SIG-M5 treated with dmso at 0.1 percent for 504 hours (cell line): ENCODE data around the gene QSOX1.
A peak's percentile ranks its signal among the peaks of the same experiment; 100 is the strongest.

Source experiments
- DNase-seq: peaks from one replicate; lab custom pipeline; 2025; ENCODE audit not compliant: unreplicated experiment; lab: John Stamatoyannopoulos, UW

QSOX1 gene

DNA sequence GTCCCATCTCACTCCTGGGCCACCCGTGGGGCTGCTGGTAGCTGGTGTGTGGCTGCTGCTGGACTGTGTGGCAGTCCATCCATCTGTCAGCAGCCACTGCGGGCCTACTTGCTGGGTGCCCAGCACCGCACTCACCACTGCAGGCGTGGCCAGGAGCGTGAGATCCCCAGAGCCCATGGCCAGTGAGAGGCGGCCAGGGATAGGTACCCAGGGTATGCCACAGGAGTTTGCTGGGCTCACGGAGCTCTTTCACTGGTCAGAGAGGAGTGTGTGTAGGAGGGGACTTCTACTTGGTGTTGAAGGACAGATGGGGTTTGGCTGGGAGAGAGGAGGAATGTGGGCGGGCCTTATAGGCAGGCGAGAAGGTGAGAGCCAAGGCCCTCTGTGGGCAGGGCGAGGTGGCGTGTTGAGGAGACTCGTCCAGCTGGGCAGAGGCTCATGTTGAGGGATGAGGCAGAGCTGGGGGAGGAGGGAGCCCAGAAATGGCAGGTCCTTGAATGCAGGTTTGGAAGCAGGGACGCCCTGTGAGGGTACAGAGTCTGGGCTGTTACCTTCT, 15.0 kb downstream of the QSOX1 start:
- DNase-seq: no peak

DNA sequence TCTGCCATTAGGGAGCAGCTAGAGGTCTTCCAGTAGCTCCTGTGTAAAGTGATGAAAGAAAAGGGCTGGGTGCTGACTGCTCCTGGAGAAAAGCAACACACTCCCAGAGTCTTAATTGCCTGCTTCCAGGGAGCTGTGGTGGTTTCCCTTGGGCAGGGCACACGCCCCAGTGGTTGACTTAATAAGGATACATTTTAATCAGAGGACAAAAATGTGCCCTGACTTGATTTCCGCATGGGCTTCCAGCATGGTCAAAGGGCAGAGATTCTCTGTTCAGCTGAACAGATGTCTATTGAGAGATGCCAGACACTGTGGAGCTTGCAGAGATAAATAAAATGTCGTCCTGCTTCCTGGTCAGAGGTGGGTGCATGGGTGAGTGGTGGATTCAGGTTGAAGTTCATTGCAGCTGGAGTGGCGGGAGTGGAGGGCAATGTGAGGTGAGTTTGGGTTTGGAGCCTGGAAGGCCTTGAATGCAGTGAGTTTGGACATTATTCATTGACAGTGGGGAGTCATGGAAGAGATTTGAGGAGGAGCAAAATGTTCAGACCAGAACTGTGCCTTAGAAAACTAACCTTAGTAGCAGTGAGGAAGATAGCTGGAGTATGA, 16.0 kb downstream of the QSOX1 start:
- peak; percentile 26 for DNase-seq

DNA sequence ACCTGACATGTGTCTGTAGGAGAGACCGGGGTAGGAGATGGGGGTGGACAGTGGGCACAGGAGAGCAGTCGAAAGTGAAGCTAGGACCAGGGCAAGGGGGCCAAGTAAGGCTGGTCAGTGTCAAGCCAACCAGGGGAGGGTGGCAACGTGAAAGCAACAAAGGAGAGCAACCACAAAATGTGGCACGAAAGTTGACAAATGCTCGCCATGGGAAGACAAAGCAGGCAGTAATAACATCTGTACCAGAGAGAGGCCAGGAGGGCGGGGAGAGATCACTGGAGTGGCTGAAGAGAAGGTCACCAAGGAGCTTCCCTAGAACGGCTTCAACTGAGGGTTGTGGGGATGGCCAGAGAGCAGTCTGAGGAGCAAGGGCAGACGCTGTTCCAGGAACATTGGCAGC, 17.0 kb downstream of the QSOX1 start:
- DNase-seq: no peak

DNA sequence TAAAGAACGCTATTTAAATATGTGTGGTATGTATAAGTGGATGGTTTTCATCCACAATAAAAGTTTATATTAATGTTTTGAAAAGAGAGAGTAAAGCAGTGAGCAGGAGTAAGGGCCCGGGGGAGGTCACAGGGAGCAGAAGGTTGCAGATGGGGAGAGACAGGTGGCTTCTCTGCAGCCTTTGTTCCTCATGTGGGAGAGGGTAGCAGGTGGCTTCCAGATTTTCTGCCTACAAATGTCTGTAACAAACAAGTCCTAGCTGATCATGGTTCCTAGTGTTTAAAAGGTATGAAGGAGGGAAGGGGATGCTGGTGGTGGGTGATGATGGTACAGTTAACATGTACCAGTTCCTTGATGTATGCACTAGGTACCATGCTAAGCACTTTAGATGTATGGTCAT, 18.8 kb downstream of the QSOX1 start:
- no peak for DNase-seq

DNA sequence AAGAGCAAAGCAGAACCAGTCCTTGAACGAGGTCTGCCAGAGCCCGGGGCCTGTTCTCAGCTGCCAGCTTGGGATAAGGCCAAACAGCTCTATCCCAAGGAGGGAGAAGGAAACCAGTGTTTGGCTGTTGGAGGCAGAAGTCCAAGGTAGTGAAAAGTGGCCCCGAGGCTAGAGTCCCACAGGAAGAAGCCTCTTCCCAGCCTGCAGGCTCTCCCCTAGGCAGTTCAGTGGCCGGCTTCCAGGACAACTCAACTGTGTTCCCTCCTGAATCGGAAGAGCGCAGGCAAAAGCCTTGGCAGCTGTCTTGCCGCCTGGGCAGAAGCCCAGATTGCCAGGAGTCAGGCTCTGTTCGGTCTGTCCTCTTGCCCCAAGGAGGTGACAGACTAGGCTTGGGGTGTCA, 19.3 kb downstream of the QSOX1 start:
- no peak for DNase-seq

DNA sequence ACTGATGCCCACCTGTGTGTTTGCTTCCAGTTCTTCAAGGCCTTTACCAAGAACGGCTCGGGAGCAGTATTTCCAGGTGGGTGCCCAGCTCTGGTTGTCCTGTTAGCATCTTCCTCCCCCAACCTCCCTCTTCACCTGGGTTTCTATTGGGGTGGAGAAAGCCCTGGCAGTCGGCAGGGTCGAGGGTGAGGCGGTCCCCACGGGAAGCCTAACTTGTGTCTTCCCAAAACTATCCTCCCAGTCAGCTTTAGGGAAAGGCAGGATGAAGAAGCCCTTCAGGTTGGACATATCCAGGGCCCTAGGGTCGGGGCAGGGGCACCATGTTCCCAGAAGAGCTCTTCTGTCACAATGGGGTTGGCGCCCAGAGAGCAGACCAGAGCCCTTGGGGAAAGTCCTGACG, 20.6 kb downstream of the QSOX1 start:
- no peak for DNase-seq

DNA sequence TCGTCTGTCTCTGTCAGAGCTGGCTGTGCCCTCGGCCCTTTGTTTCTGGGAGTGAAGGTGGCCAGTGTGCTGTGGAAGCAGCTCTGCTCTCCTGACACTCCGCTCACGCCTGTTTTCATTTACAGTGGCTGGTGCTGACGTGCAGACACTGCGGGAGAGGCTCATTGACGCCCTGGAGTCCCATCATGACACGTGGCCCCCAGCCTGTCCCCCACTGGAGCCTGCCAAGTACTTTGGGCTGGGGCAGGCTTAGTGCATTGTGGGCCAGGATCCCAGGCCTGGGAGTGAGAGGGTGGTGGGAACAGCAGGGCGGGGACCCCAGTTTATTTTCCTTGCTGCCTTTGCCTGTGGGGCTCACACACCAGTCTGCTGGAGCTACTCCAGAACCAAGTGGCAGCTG, 21.1 kb downstream of the QSOX1 start:
- DNase-seq: no peak

DNA sequence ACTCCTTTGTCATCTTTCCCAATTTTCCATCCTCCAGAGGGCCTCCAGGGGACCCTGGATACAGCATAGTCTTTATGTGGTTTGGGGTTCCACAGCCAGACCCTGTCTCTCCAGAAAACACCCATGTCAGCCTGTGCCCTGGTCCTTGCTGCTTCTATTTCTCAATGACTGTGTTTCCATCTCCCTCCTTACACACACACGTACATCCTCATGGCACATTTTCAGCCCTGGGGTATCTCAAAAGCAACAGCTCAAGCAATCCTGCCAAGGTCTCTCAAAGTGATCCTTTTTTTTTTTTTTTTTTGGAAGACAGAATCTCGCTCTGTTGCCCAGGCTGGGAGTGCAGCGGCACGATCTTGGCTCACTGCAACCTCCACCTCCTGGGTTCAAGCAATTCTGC, 22.3 kb downstream of the QSOX1 start:
- no peak for DNase-seq

DNA sequence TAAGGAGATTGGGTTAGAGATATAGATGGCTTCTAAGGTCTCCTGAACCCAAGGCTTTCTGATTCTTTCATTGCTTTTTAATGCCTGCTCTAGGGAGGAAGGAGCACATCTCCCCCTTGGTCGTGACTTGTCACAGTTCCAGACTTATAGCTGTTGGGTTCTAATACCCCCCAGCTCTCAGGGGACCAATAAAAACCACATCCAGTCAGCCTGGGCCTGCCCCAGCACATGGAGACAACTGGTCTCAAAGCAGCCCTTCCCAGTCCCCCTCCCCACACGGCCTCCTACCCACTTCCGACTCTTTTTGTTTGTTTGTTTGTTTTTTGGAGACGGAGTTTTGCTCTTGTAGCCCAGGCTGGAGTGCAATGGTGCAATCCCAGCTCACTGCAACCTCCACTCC, 23.3 kb downstream of the QSOX1 start:
- DNase-seq: no peak

DNA sequence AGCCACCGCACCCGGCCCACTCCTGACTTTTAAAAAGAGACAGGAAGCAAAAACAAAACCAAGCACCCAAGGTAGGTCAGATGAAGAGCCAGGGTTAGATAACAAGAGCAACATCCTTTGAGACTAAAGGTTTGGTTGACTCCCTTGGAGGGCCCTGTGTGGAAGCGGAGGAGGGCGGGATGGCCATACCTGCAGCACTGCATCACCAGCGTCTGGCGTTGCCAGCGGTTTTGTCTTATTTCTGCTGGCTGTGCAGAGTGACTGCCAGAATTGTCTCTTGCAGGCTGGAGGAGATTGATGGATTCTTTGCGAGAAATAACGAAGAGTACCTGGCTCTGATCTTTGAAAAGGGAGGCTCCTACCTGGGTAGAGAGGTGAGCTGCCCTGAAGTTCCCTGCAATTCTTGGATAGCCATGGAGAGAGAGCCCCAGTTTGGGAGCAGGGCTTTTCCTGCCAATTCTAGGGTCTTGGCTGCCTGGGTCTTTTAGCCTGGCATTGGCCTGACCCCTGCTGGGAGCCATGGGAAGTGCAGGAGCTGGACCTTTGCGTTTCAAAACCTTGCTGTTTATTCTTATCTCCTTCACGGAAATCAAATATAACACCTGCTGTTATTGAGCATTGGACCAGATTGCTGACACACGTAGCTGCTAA, 24.0 kb downstream of the QSOX1 start:
- DNase-seq: peak; percentile 43

DNA sequence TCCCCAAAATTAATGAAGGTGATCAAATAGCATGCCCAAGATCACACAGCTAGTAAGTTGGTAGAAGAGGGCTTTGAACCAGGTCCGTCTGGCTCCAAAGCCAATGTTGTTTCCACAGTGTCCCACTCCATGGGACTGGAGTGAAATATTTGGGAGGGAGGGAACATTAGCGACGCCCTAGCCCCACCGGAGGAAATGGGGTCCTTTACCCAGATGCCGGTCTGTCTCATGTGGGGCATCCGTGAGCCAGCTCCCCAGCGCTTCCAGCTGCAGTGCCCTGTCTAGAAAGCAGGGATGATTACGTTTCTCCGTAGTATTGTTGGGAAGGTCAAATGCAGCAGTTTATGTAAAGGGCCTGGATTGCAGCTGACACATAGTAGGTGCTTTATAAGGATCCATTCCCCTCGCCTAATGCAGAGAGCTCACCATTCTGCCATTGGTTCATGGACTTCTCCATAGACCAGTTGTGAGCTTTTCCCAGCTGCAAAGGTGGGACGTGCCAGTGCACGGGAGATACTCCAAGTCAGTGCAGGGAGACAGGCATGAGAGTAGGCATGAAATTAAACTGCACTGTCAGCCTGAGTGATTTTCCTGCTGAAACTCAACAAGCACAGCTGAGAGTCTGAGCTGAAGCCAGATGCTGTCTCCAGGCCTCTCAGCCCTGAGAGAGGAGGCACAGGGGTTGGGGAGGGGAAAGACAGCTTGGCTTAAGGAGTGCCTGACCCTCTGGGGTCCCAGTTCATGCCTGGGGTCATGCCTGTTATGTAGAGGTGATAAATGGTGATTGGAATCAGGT, 24.7 kb downstream of the QSOX1 start:
- no peak for DNase-seq

DNA sequence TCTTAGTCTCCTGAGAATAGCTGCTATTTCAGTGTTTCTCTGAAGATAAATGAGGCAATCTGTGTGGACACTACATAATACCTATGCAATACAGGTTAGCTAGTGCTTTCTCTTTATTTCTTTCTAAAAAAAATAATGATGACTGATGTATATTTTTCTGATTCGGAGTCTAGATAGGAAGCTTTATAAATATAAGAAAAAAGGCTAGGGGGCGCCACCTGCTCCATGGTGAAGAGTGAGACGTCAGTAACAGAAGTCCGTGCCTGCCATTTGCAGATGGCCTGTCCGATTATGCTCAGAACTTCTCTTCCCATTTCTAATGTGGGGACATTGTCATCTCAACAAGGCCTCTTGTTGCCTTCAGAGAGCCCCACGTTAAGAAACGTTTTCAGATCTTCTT, 26.4 kb downstream of the QSOX1 start:
- peak; percentile 45 for DNase-seq

DNA sequence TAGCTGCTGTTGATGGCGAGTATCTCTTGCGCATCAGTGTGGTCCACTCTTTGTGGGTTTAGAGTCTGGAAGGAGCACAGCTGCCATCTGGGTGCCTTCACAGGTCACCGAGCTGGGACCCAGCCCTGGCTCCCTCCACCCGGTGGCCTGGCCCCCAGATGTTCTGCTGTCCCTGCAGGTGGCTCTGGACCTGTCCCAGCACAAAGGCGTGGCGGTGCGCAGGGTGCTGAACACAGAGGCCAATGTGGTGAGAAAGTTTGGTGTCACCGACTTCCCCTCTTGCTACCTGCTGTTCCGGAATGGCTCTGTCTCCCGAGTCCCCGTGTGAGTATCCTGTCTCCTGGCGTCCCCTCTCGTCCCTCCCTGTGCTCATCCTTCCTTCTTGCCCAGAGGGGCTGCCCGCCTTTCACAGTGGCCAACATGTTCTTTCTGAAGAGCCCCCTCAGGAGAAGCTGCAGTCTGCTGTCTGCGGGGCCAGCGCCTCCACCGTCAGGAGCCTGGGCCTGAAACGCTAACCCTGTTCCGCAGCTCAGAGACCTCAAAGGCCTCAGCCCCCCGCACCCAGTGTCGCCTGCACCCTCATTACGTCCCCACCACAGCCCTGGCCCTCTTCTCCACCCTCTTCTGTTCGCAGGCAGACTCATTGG, 27.4 kb downstream of the QSOX1 start:
- no peak for DNase-seq

DNA sequence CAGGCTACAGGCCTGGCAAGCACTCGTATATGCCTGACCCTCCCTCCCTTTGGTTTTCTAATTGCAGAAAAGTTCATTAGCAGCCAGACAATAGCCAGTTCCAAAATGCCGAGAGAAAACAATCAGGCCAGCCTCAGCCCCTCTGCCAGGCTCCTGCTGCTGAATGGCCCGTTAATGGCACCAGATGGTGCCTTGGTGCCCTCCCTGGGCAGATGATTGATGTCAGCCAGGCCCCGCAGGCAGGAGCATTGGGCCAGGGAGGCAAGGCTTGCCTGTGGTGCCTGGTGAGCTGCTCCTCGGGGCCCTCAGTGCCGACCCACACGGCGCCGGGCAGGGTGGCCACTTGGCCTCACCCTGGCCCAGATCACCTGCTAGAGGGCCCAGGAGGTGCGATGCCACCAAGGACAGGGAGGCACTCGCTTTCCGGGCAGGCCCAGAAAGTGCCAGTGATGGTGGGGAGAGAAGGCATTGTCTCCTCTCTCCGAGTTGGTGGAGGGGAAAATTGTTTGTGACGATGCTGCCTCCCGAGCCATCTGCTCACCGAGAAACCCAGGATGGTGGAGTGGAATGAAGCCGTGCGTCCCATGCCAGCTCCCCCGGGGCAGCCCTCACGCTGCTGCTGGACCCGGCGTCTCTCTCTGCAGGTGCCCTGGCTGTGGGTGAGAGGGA, 28.1 kb downstream of the QSOX1 start:
- no peak for DNase-seq

DNA sequence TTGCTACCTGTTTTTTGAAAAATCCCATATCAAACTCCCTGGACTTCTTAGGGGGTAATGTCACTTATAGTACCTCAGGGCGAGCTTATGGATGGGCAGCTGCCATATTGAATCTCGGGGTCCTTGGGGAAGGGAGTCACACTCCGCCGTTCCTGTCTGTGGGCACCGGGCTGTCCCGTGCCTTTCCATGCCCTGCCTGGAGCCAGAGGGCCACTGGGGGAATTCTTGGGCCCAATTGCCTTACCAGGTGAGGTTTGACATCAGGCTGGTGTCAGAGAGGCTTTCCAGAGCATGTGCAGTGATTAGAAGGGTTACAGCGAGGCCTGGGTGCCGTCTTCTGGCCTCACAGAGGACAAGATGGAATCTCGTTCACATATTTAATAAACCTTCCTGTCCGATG, 28.8 kb downstream of the QSOX1 start:
- no peak for DNase-seq

DNA sequence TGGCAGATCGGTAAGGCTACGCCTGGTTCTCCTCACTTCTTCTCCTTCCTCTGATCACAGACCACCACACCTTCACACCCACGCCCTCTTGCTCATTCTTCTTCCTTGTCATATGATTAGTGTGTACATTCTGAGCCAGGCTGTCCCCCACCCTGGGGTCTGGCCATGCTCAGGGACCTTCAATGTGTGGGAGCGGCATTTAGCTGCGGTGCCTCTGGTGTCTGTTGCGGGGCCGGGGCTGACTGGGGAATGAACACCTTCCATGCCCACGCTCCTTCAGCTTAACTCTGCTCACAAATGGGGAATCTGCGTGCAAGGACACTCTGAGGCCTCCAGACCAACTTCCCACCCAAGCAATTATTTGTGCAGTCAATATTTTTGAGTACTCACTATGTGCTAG, 29.4 kb downstream of the QSOX1 start:
- no peak for DNase-seq

DNA sequence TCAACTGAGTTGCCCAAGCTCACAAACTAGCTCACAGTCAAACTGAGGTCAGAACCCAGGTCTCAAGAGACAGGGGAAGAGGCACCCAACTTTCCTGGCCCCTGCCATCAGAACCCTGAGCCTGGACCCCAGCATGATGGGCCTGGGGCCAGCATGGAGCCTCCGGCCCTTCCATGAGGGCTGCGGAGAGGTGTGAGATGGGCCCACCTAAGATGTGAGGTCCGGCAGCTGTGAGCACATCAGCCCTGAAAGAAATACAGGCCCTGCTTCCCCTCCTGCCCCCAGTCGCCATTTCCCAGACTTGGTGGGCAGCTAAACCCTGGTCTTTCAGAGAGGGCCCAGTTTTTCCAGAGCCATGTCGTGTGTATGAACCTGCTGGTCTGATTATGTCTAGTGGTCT, 30.6 kb downstream of the QSOX1 start:
- DNase-seq: no peak

DNA sequence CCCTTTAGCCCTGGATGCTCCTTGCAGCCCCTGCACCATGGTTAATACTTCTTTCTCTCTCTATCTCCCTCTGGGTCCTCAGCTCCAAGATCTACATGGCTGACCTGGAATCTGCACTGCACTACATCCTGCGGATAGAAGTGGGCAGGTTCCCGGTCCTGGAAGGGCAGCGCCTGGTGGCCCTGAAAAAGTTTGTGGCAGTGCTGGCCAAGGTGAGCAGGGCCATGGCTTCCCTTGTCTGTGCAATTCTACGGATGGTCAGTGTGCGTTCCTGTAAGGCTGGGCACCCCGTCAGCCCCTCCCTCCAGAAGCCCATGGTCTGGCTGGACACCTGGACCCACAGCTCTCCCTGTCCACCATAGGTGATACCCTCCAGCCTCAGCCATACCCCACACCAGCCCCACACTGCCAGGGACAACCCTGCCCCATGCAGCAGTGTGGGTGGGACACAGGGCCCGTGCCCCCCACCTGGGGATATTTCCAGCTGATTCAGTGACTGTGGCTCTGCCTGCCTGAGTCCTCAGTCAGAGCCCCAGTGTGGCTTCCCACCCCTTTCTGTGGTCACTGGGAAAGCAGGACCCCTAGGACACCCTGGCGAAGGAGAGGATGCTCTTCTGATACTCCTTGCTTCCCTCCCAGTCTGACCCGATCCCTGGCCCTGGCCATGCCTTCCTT, 31.4 kb downstream of the QSOX1 start:
- DNase-seq: no peak

DNA sequence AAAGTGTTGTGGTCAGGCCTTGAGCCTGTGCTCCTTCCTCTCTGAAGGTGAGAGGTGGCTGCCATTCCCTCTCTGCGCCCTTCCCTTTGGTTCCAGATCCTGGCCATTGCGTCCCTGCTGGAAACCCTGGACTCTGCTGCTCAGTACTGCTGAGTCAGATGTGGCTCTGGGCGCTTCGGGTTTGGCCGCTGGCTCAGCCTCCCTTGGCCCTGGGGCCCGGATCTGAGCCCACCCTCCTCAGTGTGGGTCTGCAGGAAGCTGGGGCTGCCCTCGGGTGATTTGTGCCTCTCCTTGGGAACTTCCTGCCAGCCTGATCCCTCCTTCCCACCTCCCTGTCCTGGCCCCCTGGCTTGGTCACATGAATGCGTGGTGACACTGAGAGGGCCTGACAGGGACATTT, 32.2 kb downstream of the QSOX1 start:
- no peak for DNase-seq

DNA sequence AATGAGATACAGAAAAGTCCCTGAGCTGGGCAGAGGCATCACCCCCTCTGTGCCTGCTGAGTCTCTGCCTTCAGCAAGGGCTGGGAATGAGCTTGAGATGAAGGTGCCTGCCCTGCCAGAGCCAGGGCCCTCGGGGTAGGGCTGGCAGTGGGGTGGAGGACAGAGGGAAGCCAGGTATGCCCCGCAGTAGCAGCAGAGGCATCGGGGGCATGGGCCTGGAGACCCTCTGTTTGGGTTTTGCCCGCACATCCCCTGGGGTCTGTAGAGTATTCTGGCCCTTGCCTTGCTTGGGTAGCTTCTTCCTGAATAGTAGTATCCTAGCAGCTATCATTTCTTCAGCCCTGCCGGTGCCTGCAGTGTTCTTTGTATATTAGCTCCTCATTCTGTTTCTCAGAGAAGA, 33.0 kb downstream of the QSOX1 start:
- no peak for DNase-seq

DNA sequence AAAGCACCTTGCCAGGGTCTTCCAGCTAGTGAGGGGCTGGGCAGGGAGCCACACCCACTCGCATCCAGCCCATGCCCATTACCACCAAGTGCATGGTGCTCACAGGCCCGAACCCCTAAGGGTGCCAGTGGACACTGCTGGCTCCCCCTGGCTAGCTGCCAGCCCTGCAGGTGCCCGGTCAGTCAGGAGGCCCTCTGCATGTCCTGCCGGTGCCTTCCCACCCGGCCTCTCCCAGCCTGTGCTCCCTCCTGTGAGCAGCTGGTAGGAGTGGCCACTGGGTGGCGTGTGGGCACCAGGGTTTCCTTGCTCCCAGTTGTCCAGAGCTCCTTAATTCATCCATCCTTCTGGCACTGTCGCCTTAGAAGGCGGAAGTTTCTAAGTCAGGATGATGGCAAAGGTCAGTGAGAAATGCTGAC, 33.4 kb downstream of the QSOX1 start:
- DNase-seq: peak; percentile 54
